ENCODE results near the gene SMYD3.

Gene SMYD3

DNA sequence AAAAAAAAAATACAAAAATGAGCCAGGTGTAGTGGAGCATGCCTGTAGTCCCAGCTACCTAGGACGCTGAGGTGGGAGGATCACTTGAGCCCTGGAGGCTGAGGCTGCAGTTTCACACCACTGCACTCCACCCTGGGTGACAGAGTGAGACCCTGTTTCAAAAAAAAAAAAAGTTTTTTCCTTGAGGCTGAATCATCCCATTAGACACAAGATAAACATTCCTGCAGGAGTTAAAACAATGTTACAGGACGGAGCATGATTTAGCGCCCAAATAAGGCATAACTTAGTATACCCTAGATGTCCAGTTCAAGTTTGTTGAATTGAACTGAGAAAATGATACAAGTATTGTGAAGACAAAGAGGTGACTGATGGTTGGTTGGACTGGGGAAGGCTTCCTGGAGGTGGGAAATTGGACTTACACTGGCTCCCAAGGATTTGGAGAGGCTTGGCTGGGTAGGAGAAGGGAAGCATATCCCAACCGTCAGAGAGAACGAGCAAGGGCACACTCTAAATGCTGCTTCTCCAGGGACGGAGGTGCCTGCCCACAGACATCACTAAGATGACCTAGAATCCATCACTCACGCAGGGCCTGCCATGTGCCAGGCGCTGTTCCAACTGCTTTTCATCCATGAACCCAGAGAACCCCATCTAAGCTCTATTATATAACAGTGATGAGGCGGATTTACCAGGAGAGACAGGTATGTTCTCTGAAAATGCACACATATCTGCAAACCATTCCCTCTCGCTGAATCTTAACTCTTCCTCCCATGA lies 741.7 kb downstream of the SMYD3 start:
- DNase-seq = peak; percentile 51
- in situ Hi-C loops (cut with HindIII; ENCODE audit: low pct_ligation_motif_present, low sequenced_read_pairs) = no loop called here
- TF ChIP-seq CTCF (IDR thresholded peaks at IDR 0.05; ENCODE audit: low read depth, low read length, missing control alignments) = no peak

DNA sequence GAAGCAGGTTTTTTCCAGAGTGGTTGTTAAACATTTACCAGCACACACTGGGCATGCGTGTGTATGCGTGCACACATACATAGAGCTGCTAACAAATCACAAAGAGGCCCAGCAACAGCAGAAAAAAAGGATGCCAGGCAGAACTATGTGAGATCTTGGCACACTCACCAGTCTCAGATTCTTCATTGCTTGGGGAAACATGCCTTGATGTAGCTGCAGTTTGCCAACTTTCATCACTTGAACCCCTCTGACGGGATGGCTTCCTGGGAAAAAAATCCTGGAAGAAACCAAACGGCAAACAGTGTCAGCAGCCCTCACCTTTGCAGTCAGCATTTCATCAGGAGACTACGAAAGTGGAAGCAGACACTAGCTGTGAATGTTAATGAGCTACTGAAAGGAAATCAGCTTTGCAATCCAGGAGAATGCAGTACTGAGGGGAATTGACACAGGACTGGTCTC lies 743.2 kb downstream of the SMYD3 start:
- Histone ChIP-seq H3K27me3 (replicated peaks) (no peaks in the 10 kb centered on the region), H3K4me3 (ENCODE audit: low read depth, low read length) (no peak overlapping the region), H3K27ac (no peak overlapping the region), H3K36me3 (replicated peaks) (no peaks in the 10 kb centered on the region)
- no peak for DNase-seq
- in situ Hi-C loops (cut with HindIII; ENCODE audit: low pct_ligation_motif_present, low sequenced_read_pairs) = no loop called here
- no peak for TF ChIP-seq CTCF (IDR thresholded peaks at IDR 0.05; ENCODE audit: low read depth, low read length, missing control alignments)

More for the DNA sequence above, 741.7 kb downstream of the SMYD3 start:
- Histone ChIP-seq H3K4me3 (ENCODE audit: low read depth, low read length) (no peak overlapping the region), H3K27me3 (replicated peaks) (no peaks in the 10 kb centered on the region), H3K27ac (peak overlapping the region; percentile 32), H3K36me3 (replicated peaks) (no peaks in the 10 kb centered on the region)

DNA sequence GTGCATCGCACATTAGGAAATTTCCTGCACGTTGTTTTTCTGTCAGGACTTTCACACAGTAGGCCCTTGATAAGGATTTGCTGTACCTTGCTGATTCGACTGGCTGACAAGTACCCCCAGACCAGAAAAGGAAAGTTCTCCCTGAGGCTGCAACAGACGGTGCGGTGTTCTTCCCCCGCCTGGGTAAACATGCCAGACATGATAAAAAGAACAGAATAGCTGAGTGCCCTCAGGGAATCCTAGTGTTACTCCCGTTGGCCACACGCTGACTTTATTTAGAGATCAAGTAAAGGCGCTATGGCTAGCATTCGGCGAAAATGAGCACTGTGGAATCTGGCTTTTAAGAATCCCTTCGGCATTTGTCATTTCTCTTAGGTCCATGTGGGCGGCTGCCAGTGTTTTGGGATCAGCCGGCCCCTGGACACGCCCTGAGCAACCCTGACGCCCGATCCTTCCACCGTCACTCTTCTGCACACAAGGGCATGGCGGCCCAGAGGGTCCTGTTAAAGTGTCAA lies 744.6 kb downstream of the SMYD3 start:
- in situ Hi-C loops (cut with HindIII; ENCODE audit: low pct_ligation_motif_present, low sequenced_read_pairs) = no loop called here
- Histone ChIP-seq H3K27me3 (replicated peaks) (no peaks in the 10 kb centered on the region), H3K36me3 (replicated peaks) (no peaks in the 10 kb centered on the region), H3K4me3 (ENCODE audit: low read depth, low read length) (no peak overlapping the region), H3K27ac (no peak overlapping the region)
- TF ChIP-seq CTCF (IDR thresholded peaks at IDR 0.05; ENCODE audit: low read depth, low read length, missing control alignments) = no peak
- DNase-seq = no peak

- Histone ChIP-seq H3K4me3 (ENCODE audit: low read depth, low read length) (no peak overlapping the region), H3K27ac (no peak overlapping the region), H3K27me3 (replicated peaks) (no peaks in the 10 kb centered on the region), H3K36me3 (replicated peaks) (no peaks in the 10 kb centered on the region)
- TF ChIP-seq CTCF (IDR thresholded peaks at IDR 0.05; ENCODE audit: low read depth, low read length, missing control alignments) = no peak
- DNase-seq = no peak
- in situ Hi-C loops (cut with HindIII; ENCODE audit: low pct_ligation_motif_present, low sequenced_read_pairs) = no loop called here
Observed at GRCh38 chr1:245760301-245760700, 746.8 kb downstream of the SMYD3 start.

DNA sequence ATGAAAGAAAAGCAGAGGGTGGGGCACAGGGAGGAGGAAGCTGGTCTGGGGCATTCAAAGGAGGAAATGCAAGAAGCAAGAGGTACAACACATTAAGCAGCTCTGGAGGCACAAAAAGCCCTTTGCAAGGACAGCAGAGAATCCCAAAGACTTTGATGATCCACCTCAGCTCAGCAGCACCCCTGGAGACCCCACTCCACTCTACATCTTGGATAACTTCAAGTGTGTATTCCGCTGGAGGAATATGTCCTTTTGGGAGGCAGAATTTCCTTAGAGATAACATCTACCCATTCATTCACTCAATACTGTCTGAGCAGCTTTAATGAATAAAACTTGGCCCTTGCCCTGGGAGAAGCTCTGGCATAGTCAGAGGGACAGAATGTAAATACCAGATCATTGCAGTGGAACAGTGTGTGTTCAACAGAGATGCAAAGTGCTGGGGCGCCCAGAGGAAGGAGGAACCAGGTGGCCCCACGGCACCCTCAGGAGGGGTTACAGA lies 752.6 kb downstream of the SMYD3 start:
- no peak for DNase-seq
- in situ Hi-C loops (cut with HindIII; ENCODE audit: low pct_ligation_motif_present, low sequenced_read_pairs) = no loop called here
- H3K27me3 ChIP-seq (replicated peaks) = no peaks in the 10 kb centered on the region
- no peak overlapping the region for H3K4me3 ChIP-seq (ENCODE audit: low read depth, low read length)
- no peak for TF ChIP-seq CTCF (IDR thresholded peaks at IDR 0.05; ENCODE audit: low read depth, low read length, missing control alignments)
- no peaks in the 10 kb centered on the region for H3K36me3 ChIP-seq (replicated peaks)
- H3K27ac ChIP-seq = no peak overlapping the region
